HG03196 (cell line): ENCODE measurements around the gene RASSF8.

Experiments
- ATAC-seq: cut with Tn5 transposase; IDR thresholded peaks from one replicate; pipeline ENCODE4 v1.9.1; 2021; ENCODE audit not compliant: unreplicated experiment

RASSF8 gene

DNA sequence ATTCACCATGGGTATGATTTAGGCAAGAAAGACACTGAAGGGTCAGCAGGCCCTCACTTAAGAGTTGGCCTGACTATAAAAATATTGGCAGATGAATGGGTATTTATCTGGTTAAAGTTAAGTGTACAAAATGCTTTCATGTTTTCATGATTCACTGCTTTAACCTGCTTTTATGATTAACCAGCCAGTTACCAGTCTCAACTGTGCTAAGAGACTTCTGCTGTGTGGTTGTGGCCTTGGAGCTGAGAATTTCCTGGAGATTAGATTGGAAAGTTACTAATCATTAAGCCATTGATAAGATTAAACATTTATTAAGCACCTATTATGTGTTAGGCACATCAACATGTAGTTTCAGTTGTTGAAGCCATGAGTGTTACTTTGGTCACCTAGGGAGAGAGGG lies 68.9 kb downstream of the RASSF8 start:
- no peak for ATAC-seq

DNA sequence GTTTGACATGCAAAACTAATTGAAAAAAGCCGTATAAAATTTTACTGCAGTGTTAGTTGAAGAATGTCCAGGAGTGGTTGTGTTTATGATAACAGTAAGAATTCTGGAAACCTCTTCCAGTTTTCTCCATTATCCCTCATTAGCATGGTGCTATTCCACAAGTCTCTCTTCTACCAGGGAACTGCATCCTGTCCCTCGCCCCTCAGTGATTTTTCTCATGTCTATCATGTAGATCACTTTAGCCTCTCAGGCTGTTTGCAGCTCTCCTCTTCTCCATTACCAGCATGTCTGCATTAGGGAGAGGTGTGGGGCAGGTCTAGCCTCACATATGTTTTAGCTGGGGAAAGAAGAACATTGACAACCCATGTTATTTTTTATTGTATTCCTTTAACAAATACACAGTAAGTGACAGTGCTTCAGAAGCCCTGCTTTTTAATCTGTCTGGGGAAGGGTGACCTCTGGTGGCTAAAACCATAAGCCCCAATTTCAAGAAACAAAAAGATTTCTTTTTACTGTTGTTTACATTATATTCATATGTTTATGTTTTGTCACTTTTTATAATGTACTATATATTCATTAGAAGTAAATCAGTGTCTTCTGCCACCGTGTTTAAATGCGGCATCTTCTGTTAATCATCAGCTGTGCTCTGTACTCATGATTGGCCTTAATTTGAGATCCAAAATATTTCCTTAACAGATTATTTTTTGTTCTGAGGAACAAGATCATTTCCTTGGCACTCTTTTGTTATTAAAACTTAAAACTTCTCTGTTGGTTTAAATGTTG lies 70.7 kb downstream of the RASSF8 start:
- no peak for ATAC-seq

DNA sequence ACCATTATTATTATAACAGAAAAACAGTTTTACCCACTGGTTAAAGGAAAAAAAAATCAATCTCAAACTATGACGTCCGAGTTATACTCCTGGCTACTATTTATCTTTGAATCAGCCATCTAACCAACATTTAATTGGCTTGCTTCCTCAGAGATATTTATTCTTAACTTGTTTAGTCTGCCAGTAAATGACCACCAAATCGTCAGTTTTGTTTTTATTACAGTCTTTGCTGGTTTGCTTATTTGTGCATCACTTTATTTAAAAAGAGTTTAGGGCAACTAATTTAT lies 71.2 kb downstream of the RASSF8 start:
- no peak for ATAC-seq

DNA sequence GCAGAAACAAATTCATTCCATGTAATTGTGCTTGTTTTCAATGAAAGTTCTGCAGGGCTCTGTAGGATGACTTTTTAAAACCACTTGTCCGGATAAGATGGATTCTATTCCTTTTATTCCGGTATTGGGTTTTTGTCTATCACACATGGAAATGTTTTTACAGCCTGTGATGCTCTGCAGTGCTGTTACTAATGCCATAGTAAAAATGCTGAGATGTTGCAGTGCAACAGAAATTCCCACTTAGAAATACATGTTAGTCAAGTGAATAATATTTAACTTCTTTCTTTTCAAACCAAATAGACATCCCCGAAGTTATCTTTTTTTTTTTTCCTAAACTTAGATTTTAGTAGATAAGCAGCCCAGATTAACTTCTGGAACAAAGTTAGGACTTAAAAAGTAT lies 71.9 kb downstream of the RASSF8 start:
- ATAC-seq: no peak

DNA sequence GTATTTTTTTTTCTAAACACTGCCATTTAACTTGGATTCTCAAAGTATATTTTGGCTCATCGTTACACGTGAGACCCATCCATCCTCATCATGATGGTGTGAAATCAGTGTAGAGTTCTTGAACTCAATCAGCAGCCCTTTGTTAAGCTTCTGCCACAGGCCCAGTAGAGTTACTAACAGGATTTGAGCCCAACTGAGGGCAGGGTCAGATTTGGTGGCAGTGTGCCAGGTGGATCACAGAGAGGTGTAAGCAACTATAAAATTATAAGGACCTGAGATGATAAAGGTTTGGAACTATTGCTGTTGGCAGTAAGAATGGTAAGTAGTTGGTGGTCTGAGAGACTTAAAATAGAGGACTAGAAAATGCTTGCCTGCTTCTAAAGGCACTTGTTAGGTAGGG lies 72.8 kb downstream of the RASSF8 start:
- no peak for ATAC-seq

DNA sequence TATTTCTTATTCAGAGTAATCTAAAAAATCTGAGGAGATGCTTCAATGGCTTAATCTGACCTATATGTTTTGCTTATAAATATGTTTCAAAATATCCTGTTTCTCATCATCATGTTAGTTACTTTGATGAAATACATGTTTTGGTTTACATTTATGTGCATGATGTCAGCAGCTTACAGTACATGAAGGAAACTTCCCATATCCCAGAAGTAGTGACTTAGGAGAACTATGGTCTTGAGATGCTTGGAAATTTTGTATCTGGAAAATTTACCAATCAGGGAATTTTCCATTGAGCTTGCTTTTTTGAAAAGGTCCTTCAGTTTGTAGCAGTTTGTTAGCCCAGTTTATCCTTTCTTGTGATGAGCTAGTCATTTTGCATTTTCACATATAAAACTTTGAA lies 73.3 kb downstream of the RASSF8 start:
- no peak for ATAC-seq

DNA sequence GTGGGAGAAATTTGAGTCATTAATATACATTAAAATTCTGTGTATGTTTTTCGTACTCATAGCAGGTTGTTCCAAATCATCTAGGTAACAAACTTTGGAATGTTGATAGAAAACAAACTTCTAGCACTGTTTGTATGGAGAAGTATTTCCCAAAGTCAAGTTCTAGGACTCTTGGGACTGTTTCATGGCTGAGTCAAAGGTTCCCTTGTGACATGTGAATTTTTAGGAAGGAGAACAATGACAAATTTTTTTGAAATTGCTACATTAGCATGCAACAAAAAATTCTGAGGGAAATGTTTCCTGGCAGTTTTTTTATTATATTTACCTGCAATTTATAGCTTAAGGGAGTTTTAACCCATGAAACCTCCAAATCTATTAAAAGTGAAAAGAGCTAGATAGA lies 73.8 kb downstream of the RASSF8 start:
- ATAC-seq: no peak

DNA sequence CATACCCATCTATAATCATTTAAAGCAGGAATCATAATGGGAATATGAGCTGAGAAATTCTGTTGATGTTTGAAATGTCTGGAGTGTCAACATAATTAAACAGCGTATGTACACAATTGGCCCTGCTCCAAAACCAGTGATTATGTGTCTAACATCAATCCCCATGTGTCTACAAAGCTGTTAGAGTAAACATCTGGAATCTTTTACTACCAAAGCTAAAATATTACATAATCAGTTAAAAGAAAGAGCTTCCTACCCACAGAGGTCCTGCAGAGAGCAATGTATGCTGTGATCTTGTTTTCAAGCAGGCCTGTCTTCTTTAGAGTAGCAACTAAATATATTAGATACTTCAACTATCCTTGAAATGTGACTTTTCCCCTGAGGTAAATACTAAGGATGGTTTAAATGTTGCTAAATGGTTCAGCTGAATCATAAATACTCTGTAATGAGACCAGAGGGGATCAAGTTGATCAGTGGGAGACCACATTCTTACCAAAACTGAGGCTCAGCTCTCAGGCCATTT lies 74.3 kb downstream of the RASSF8 start:
- ATAC-seq: no peak

DNA sequence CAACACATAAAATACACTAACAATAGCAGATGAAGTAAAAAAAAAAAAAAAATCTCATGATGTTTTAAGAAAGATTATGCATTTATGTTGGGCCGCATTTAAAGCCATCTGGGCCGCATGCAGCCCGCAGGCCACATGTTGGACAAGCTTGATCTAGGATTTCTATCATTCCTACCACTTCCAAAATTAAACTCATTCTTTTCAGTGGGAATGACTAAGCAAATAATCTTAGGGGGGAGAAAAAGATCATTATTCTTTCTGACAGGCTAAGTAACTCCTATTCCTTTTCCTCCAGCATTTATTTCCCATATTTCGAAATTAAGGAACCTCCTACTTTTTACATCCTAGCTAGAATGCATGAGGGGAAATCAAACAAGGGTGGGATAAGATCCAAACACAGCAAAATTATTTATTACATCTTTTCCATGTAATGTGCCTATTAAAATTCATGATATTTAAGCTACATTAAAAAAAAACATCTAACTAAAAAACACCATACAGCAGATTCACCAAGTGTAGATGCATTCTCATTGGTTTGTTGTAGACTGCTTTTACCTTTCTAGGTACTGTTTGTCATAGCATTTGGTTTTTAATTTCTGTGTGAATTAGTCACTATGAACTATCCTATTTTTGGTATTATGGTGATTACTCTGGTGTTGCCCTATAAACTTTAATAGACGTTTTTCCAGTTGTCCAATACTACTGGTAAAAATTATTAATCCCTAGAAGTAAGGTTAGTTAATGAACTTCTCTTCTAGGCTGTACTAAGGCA lies 76.1 kb downstream of the RASSF8 start:
- no peak for ATAC-seq

DNA sequence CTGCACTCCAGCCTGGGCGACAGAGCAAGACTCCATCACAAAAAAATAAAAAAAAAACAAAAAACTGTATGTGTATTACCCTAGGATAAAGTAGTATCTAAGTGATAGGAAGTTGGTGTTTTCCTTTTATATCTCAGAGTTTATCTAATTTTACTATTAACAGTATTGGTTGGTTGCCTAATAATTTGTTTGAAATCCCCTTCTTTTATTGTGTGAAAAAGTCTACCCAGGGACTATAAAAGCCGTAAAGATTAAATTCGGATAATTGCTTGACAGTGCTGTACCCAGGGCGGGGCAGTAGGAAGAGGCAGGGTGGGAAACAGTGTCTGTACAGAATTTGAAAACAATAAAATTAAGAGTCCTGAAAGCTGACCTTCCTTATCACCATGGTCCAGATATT lies 78.4 kb downstream of the RASSF8 start:
- no peak for ATAC-seq

DNA sequence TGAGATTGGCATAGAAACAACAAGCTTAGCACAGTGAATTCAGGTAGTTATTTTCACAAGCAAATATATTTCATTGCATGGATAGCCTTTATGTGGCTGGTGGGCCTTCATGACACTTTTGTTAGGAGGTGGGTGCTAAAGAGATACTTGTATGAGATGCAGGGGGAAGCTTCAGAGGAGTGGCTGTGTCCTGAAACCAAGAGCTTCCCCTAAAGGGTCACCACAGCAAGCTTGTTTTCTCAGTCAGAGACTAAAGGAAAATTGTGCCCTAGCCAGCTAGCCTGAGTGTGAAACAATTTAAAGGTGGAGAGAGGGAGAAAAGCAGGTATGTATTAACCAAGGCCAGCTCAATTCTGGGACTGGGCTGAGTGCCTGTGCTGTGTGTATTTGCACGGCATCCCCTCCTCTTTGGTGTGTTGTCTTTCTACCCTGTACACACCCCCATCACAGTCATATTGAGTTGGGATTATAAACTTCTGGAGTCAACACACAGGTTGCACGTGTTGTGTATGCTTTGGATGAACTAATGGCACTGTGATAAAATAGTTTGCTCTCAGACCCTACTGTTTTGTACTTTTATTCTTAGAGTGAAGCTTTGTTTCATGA lies 79.2 kb downstream of the RASSF8 start:
- ATAC-seq: no peak

DNA sequence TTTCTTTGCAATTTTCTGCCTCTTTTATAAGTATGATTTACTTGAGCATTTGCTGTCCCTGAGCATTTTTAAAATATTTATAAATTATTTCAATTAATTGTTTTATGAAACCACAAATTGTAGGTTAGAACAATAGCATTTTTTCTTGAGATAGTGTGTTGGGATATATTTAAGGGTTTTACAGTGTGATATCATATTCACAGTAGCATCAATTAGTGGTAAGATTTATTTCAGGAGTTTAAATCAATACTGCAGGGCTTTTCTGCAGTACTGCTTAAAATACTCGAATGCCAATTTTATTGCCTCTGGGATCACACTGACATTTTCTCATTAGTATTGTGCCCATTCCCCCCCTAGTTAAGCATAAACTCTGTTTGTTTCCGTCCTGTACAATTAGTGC lies 84.2 kb downstream of the RASSF8 start:
- no peak for ATAC-seq

DNA sequence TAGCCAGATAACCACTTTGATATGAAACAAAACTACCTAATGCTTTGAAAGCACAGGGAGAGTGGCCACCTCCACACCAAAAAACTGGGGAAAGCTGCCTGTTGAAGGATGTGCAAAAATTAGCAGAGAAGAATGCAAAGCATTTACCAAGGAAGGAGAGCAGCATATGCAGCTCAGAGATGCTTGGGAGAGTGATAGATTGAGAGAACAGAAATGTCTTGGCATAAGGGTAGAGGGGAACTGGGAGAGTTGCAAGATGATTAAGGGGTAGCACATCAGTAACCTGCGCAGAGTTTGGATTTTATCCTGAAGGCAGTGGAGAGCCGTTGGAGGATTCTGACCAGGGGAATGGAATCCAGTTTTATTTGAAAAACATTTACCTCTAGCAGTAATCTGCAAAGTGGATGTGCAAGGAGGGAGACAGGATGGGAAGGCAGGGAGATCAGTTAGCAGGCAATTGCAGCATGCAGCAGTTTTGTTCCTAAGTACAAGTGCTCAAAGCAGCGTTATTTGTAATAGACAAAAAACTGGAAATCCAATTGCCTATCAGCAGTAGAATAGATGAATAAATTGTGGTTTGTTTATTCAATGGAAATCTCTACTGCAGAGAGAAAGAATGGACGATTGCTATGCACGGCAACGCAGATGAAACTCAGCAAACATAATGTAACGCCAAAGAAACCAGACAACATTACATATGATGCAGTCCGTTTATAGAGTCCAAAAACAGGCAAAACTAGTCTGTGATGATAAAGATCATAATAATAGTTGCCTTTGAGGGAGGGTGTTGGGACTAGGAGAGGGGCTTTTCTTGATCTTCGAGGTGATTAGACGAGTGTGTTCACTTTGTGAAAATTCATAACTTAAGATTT lies 84.9 kb downstream of the RASSF8 start:
- ATAC-seq: no peak

DNA sequence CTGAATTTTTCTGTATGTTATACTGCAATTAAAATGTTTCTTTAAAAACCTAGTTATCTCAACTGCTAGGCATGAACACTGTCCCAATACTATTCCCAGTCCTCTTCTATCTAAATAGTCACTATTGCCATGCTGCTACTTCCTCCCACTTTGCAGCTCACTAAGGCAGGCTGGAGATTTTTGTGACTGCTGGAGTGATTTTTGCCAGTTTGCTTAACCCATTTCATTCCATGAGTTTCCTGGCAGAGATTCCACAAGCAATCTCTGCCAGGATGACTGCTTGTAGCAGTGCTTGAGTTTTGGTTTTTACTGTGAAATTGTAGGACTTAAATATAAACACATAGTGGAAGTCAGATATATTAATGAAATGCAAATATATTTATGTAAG lies 85.5 kb downstream of the RASSF8 start:
- no peak for ATAC-seq

DNA sequence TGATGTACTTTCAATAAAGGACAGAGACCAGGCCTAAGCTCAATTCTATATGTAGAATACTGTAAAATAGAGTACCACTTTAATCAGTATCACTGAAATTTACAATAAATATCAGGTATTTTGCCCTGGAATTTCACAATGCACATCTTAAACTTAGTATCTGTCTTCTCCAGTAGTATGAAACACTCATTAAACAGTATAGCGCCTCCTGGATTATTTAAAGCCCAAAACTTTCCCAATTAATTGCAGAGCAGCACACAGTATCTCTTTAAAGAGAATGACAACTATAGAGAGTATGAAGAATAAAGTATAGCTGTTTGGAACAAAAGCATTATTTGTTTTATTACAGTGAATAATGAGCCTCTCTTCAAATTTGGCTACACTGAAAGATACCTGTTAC lies 86.1 kb downstream of the RASSF8 start:
- no peak for ATAC-seq

DNA sequence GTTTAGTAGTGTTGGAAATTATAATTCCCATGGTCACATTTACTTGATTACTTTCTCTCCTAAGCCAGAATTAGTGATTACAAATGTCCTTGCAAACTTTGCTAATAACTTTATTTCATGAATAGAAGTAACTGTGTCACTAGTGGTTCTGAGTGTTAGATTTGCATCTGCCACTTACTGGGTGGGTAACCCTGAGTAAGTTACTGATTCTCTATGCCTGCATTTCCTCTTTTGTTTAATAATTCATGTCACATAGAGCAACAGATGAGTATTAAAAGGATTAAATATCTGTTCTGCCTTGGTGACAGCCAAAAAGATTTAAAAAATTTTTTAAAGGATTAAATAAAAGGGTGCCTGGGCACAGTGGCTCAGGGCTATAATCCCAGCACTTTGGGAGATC lies 87.7 kb downstream of the RASSF8 start:
- no peak for ATAC-seq

DNA sequence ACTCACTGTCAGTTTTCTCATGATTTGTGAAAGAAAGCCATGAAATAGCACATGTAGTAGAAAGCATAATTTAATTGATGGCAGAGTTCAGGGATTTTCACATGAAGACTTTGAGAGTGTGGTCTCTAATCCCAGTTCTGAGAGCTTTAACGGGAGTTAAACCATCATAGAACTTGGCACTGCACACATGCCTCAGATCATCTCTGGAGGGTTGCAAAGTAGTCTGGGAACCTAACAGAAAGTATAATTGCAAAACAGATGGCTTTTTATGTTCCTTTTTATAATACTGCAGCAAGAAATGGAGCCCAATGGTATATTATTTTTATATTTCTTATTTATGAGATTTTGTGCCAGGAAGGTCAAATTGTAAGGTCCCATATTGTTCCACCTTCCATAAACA lies 88.4 kb downstream of the RASSF8 start:
- ATAC-seq: no peak

DNA sequence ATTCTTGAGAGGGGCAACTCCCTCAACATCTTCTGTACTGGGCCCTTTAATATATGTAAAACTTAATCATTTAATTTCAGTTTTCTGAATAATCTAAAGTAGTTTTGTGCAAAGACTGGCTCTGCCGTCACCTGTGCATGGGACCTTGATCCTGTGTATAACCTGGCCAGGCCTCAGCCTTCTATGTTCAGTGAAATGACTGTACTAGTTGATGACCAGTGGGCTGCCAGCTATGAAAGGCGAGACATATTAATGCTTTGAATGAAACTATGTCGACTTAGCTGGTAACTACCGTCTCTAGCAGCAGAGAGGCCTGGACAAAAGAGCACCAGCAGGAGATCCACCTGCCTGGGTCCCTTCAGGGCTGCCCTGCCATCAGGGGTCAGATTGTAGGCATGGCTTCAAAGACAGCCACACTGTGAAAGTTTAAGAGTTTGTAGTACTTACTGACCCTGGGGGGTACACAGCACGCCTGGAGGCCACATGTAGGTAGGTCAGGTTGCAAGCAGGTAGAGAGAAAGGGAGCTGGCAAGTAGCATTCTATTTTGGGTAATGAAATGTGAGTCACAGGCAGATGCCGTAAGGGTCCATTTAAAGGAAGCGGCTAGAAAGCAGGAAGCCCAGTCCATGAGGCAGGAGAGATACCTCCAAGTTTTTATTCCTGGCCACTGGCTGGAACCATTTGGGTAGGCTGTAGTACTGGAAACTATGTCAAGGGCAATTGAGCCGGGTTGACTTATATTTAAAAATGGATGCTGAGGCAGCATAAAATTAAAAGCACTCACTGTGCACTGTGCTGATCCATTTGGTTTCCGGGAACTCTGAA lies 89.1 kb downstream of the RASSF8 start:
- ATAC-seq: no peak

DNA sequence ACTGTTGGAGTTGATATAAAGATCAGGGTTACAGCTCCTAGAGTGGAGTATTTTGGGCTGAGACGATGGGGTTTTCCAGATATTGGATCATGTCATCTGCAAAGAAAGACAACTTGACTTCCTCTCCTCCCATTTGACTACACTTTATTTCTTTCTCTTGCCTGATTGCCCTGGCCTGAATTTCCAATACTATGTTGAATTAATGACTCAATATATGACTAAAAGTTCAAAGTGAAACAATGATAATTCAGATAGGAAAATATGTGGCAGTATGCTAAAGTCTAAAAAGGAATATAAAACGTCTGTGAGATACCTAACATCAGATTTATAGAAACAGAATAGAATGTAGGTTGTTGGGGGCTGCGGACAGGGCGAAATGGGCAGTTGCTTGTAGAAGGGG lies 94.2 kb downstream of the RASSF8 start:
- no peak for ATAC-seq

DNA sequence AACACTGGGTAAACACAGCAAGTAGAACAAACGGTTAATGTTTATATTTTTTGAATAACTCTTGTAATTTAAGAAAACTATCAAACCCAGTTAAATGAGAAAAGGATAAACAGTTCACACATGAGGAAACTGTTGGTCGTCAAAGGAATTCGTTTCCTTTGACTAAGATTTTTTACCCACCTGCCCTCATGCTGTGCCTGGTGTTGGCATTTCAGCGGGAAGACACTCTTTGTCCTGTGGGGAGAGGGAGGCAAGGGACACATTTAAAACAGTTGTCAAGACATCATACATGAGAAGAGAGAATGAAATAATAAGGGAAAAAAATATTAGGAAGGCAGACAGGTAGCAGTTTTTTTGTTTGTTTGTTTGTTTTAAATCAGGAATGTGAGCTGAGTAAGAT lies 95.9 kb downstream of the RASSF8 start:
- ATAC-seq: no peak
